ENCODE measurements around the gene UBE3B. TPM values are rescaled to one million over a fixed set of nuclear protein-coding genes. Genes with fewer than 3 reads are reported as not detected.

The UBE3B gene
- total and polyA plus RNA-seq, 2 donors (not counting 1 experiment from before 2014, with no cell fraction given), result 27.2 to 52.1 TPM

- Mint-ChIP-seq H3K4me3 (no peak overlapping the region), H3K4me1 (peaks cover 38% of the 10 kb centered on the region), H3K27me3 (no peaks in the 10 kb centered on the region), H3K9me3 (ENCODE audit: insufficient read depth) (no peaks in the 10 kb centered on the region), H3K27ac (no peak overlapping the region)
- Histone ChIP-seq H4K20me1 (ENCODE audit: control insufficient read depth, insufficient read depth, low read length, poor library complexity, severe bottlenecking) (no peaks in the 10 kb centered on the region), H3K79me2 (ENCODE audit: control insufficient read depth, insufficient read depth, low read length) (peaks cover 66% of the 10 kb centered on the region), H3K4me2 (replicated peaks; ENCODE audit: low read depth, low read length, poor library complexity, severe bottlenecking) (no peak overlapping the region), H3K27ac (ENCODE audit: low read length in 2 of 2) (no peak overlapping the region), H3K9ac (ENCODE audit: low read length) (no peak overlapping the region), H3K4me1 (ENCODE audit: control insufficient read depth in 2 of 2, insufficient read depth in 2 of 2, low read length in 2 of 2) (peaks cover 22 to 23% of the 10 kb centered on the region in 2 donors), H3K4me3 (ENCODE audit: control extremely low read depth in 1 of 5, extremely low read depth in 1 of 5, insufficient read depth in 1 of 5, low read depth in 2 of 5, low read length in 4 of 5) (no peak overlapping the region), H3K9me3 (ENCODE audit: control extremely low read depth in 1 of 3, control insufficient read depth in 2 of 3, insufficient read depth in 1 of 3, low read length in 2 of 3) (no peaks in the 10 kb centered on the region), H3K27me3 (replicated peaks in 1 of 4; ENCODE audit: control extremely low read depth in 1 of 4, control insufficient read depth in 3 of 4, insufficient read depth in 4 of 4, low read length in 3 of 4) (no peaks in the 10 kb centered on the region), H3K36me3 (replicated peaks in 1 of 2; ENCODE audit: control extremely low read depth in 1 of 2, control insufficient read depth in 1 of 2, extremely low read depth in 1 of 2, insufficient read depth in 2 of 2, low read length in 1 of 2) (peaks cover 0 to 26% of the 10 kb centered on the region in 2 experiments), H2AFZ (ENCODE audit: insufficient read depth, low read depth, low read length, poor library complexity, severe bottlenecking) (no peak overlapping the region)
- TF ChIP-seq CTCF (IDR thresholded peaks at IDR 0.05) (no peak), EZH2 (IDR thresholded peaks at IDR 0.05; ENCODE audit: borderline replicate concordance, insufficient read depth, low read depth, low read length, poor library complexity, severe bottlenecking) (no peak)
- POLR2A ChIA-PET, result interaction anchor here (0.6 kb wide), 1 partner anchor 11 kb away, joined by 6 read pairs; no protein-coding TSS in a partner anchor
- no peak for ATAC-seq (ENCODE audit: low read depth)
- DNase-seq, result no peak
- CTCF ChIA-PET, result no interaction called here
- intact Hi-C loops (cut with micrococcal nuclease), result no loop called here
- 100% methylated on average over 1 of the region's 4 CpGs for WGBS (ENCODE audit: insufficient coverage)
Measured at GRCh38 chr12:109480356-109480755, 2.9 kb downstream of the UBE3B start.

- no peak for TF ChIP-seq EZH2 (IDR thresholded peaks at IDR 0.05; ENCODE audit: borderline replicate concordance, insufficient read depth, low read depth, low read length, poor library complexity, severe bottlenecking)
- TF ChIP-seq CTCF (IDR thresholded peaks at IDR 0.05), result no peak
- ATAC-seq (ENCODE audit: low read depth) (no peak), DNase-seq (no peak)
- peaks cover 11 to 12% of the 10 kb centered on the region in 2 donors for H3K4me1 ChIP-seq (ENCODE audit: control insufficient read depth in 2 of 2, insufficient read depth in 2 of 2, low read length in 2 of 2)
- H3K27ac Mint-ChIP-seq, result no peak overlapping the region
- no peaks in the 10 kb centered on the region for H3K9me3 ChIP-seq (ENCODE audit: control extremely low read depth in 1 of 3, control insufficient read depth in 2 of 3, insufficient read depth in 1 of 3, low read length in 2 of 3)
- H3K27me3 Mint-ChIP-seq, result no peaks in the 10 kb centered on the region
- no peak overlapping the region for H3K4me3 Mint-ChIP-seq
- H3K27me3 ChIP-seq (replicated peaks in 1 of 4; ENCODE audit: control extremely low read depth in 1 of 4, control insufficient read depth in 3 of 4, insufficient read depth in 4 of 4, low read length in 3 of 4), result no peaks in the 10 kb centered on the region
- H2AFZ ChIP-seq (ENCODE audit: insufficient read depth, low read depth, low read length, poor library complexity, severe bottlenecking), result no peak overlapping the region
- no CpG with 5 or more reads among the region's 1 CpG for WGBS (ENCODE audit: insufficient coverage)
- peaks cover 0 to 41% of the 10 kb centered on the region in 2 experiments for H3K36me3 ChIP-seq (replicated peaks in 1 of 2; ENCODE audit: control extremely low read depth in 1 of 2, control insufficient read depth in 1 of 2, extremely low read depth in 1 of 2, insufficient read depth in 2 of 2, low read length in 1 of 2)
- no peak overlapping the region for H3K9ac ChIP-seq (ENCODE audit: low read length)
- CTCF ChIA-PET, result no interaction called here
- POLR2A ChIA-PET, result no interaction called here
- H3K27ac ChIP-seq (ENCODE audit: low read length in 2 of 2), result no peak overlapping the region
- no peaks in the 10 kb centered on the region for H4K20me1 ChIP-seq (ENCODE audit: control insufficient read depth, insufficient read depth, low read length, poor library complexity, severe bottlenecking)
- no peaks in the 10 kb centered on the region for H3K9me3 Mint-ChIP-seq (ENCODE audit: insufficient read depth)
- H3K4me3 ChIP-seq (ENCODE audit: control extremely low read depth in 1 of 5, extremely low read depth in 1 of 5, insufficient read depth in 1 of 5, low read depth in 2 of 5, low read length in 4 of 5), result no peak overlapping the region
- peaks cover 51% of the 10 kb centered on the region for H3K79me2 ChIP-seq (ENCODE audit: control insufficient read depth, insufficient read depth, low read length)
- intact Hi-C loops (cut with micrococcal nuclease), result no loop called here
- H3K4me2 ChIP-seq (replicated peaks; ENCODE audit: low read depth, low read length, poor library complexity, severe bottlenecking), result no peak overlapping the region
- peaks cover 23% of the 10 kb centered on the region for H3K4me1 Mint-ChIP-seq
Measured at GRCh38 chr12:109481863-109482262, 4.4 kb downstream of the UBE3B start.

All from B cell (primary cell).